NCI-H2227 (cell line): ENCODE results near the gene TTC4.
"Not testable (repeated sequence)": the region's sequence is repeated elsewhere in the genome, so short reads cannot be mapped to it uniquely, and the experiment has no call there.

Source experiments
- DNase-seq: peaks from one replicate; lab custom pipeline; 2025; ENCODE audit not compliant: unreplicated experiment; lab: John Stamatoyannopoulos, UW

Gene TTC4

GRCh38 chr1:54745864-54746263 is 30.2 kb downstream of the TTC4 start:
- DNase-seq = no peak

- DNase-seq = no peak
Measured at GRCh38 chr1:54748094-54748835, 32.6 kb downstream of the TTC4 start.

GRCh38 chr1:54750596-54750995 is 34.9 kb downstream of the TTC4 start:
- DNase-seq = no peak

- no peak for DNase-seq
Measured at GRCh38 chr1:54751426-54751825, 35.8 kb downstream of the TTC4 start.

- no peak for DNase-seq
Measured at GRCh38 chr1:54754045-54754444, 38.4 kb downstream of the TTC4 start.

GRCh38 chr1:54754486-54755285 is 39.0 kb downstream of the TTC4 start:
- DNase-seq = no peak

GRCh38 chr1:54757833-54758232 is 42.2 kb downstream of the TTC4 start:
- DNase-seq = no peak

GRCh38 chr1:54758678-54759348 is 43.2 kb downstream of the TTC4 start:
- DNase-seq = no peak

GRCh38 chr1:54763816-54764132 is 48.1 kb downstream of the TTC4 start:
- peak; percentile 55 for DNase-seq

- DNase-seq = peak; percentile 100
Measured at GRCh38 chr1:54764133-54764921, 48.7 kb downstream of the TTC4 start, which contains the start of gene PARS2. Gene PARS2 (minus strand): TSS chr1:54764523. CDS start chr1:54759161, 5,362 bp downstream.

- no peak for DNase-seq
Measured at GRCh38 chr1:54764922-54765561, 49.4 kb downstream of the TTC4 start.

GRCh38 chr1:54766726-54767125 is 51.1 kb downstream of the TTC4 start:
- no peak for DNase-seq

- no peak for DNase-seq
Measured at GRCh38 chr1:54767526-54767925, 51.9 kb downstream of the TTC4 start.

- DNase-seq = peak; percentile 17
Measured at GRCh38 chr1:54768093-54768492, 52.4 kb downstream of the TTC4 start.

- no peak for DNase-seq
Measured at GRCh38 chr1:54772951-54773350, 57.3 kb downstream of the TTC4 start.

- DNase-seq = peak; percentile 86
Measured at GRCh38 chr1:54774820-54775498, 59.3 kb downstream of the TTC4 start.

- DNase-seq = not testable (repeated sequence)
Measured at GRCh38 chr1:54775828-54776721, 60.4 kb downstream of the TTC4 start.

- DNase-seq = peak; percentile 15
Measured at GRCh38 chr1:54777011-54777410, 61.4 kb downstream of the TTC4 start.

- no peak for DNase-seq
Measured at GRCh38 chr1:54777431-54777830, 61.8 kb downstream of the TTC4 start.
